GM12892 (cell line): ENCODE results near the gene KTI12.
"Not testable (repeated sequence)": the region's sequence is repeated elsewhere in the genome, so short reads cannot be mapped to it uniquely, and the experiment has no call there.

Source experiments
- DNase-seq: peaks from one replicate; pipeline ENCODE4 v3.0.0; 2011; ENCODE audit not compliant: insufficient read length
- FAIRE-seq: peaks from 2 replicates; lab custom pipeline; 2011; peaks lifted over from hg19 to GRCh38; lab: Jason Lieb, UNC
- POLR2A ChIP-seq: IDR thresholded peaks from 2 replicates; pipeline ENCODE4 v1.6.1; 2011; ENCODE audit warnings: low read depth, low read length, control low read depth
- POLR2AphosphoS5 ChIP-seq: IDR thresholded peaks from 2 replicates; pipeline ENCODE4 v1.6.1; 2011; ENCODE audit warnings: low read depth, low read length, control low read depth
- TAF1 ChIP-seq: IDR thresholded peaks from 2 replicates; pipeline ENCODE4 v1.6.1; 2011; ENCODE audit warnings: low read depth, mild to moderate bottlenecking, control low read depth, low read length, borderline replicate concordance

Gene KTI12

GRCh38 chr1:52032124-52032784, 1.4 kb downstream of the KTI12 start:
- FAIRE-seq (peak; percentile 58), DNase-seq (peak; percentile 27)
- TF ChIP-seq POLR2A (no peak), POLR2AphosphoS5 (no peak), TAF1 (no peak)

GRCh38 chr1:52028839-52029238, 4.8 kb downstream of the KTI12 start:
- not testable (repeated sequence) for FAIRE-seq

GRCh38 chr1:52028328-52028727, 5.3 kb downstream of the KTI12 start:
- no peak for FAIRE-seq

More at GRCh38 chr1:52028839-52029238, 4.8 kb downstream of the KTI12 start:
- not testable (repeated sequence) for DNase-seq

GRCh38 chr1:52026278-52026677, 7.3 kb downstream of the KTI12 start:
- DNase-seq (no peak), FAIRE-seq (no peak)
- TF ChIP-seq POLR2A (no peak), POLR2AphosphoS5 (no peak), TAF1 (no peak)

More at GRCh38 chr1:52028328-52028727, 5.3 kb downstream of the KTI12 start:
- no peak for DNase-seq
- TF ChIP-seq POLR2A (no peak), POLR2AphosphoS5 (no peak)

GRCh38 chr1:52022133-52022532, 11.5 kb downstream of the KTI12 start:
- TF ChIP-seq POLR2A (no peak), TAF1 (no peak), POLR2AphosphoS5 (no peak)
- DNase-seq (no peak), FAIRE-seq (no peak)

GRCh38 chr1:52008071-52008809, 25.4 kb downstream of the KTI12 start:
- FAIRE-seq (no peak), DNase-seq (no peak)
- no peak for TF ChIP-seq TAF1
- TF ChIP-seq POLR2A: no peak
- no peak for TF ChIP-seq POLR2AphosphoS5

- TF ChIP-seq POLR2A (no peak), POLR2AphosphoS5 (no peak), TAF1 (no peak)
- FAIRE-seq (no peak), DNase-seq (no peak)
Observed at GRCh38 chr1:52007215-52008002, 26.2 kb downstream of the KTI12 start.

GRCh38 chr1:52006081-52006553, 27.5 kb downstream of the KTI12 start:
- FAIRE-seq, DNase-seq: not testable (repeated sequence)

- not testable (repeated sequence) for FAIRE-seq, DNase-seq
Observed at GRCh38 chr1:52005548-52005947, 28.1 kb downstream of the KTI12 start.

GRCh38 chr1:52003877-52004276, 29.7 kb downstream of the KTI12 start:
- TF ChIP-seq POLR2AphosphoS5: no peak
- no peak for FAIRE-seq
- DNase-seq: no peak

- DNase-seq (peak; percentile 59), FAIRE-seq (peak; percentile 74)
- TF ChIP-seq POLR2AphosphoS5 (no peak), POLR2A (no peak), TAF1 (no peak)
Observed at GRCh38 chr1:52002038-52002917, 31.3 kb downstream of the KTI12 start.
